Measurements from ENCODE around the gene SLC18A2. TPM values are rescaled to one million over a fixed set of nuclear protein-coding genes. Genes with fewer than 3 reads are reported as not detected.

Gene SLC18A2
- total and polyA plus RNA-seq, 11 donors, result 0.06 to 0.32 (median 0.16) TPM; not detected in 3

- H3K4me3 ChIP-seq, result no peak overlapping the region
- TF ChIP-seq POLR2A (IDR thresholded peaks at IDR 0.05) (no peak), CTCF (IDR thresholded peaks at IDR 0.05) (no peak)
- no peaks in the 10 kb centered on the region for H3K9me3 ChIP-seq
- ATAC-seq (no peak), DNase-seq (no peak)
- intact Hi-C loops (cut with DNase I), result loop anchor here in 4 of 10 donors (2.0 to 10.0 kb wide), 3 partner anchors 92 to 100 kb away; no protein-coding TSS in a partner anchor
- WGBS, 4 donors, result 92 to 97% (median 95%) methylated on average over 2 of the region's 2 CpGs
- no peaks in the 10 kb centered on the region for H3K27me3 ChIP-seq
- no peak overlapping the region for H3K27ac ChIP-seq
- peaks cover 0 to 21% (median 0%) of the 10 kb centered on the region in 9 donors for H3K36me3 ChIP-seq
- H3K4me1 ChIP-seq, result no peaks in the 10 kb centered on the region
Observed at GRCh38 chr10:117316701-117317100, 75.8 kb downstream of the SLC18A2 start.

DNA sequence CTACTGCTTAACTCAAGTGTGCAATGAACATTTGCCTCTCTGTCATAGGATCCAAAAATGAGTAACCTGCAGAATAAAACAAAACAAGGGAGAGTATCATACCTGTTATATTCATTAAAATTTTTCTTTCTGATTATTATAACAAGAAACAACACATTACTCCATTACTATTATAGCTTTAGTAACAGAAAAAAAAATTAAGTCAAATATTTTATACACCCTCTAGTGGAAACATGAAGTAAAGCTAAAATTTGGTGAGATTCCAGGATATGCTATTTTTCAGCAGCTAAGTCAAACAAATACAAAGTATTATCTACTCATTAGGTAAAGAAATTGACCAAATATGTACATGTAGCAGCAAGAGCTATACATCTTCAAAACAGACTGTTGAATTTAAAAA, 78.0 kb downstream of the SLC18A2 start:
- no peaks in the 10 kb centered on the region for H3K27me3 ChIP-seq
- no peak overlapping the region for H3K4me3 ChIP-seq
- ATAC-seq (no peak), DNase-seq (no peak)
- intact Hi-C loops (cut with DNase I), result loop anchor here in 6 of 10 donors (1.0 to 10.0 kb wide), 4 partner anchors 94 to 103 kb away; no protein-coding TSS in a partner anchor
- H3K36me3 ChIP-seq, result peaks cover 0 to 18% (median 0%) of the 10 kb centered on the region in 9 donors
- H3K27ac ChIP-seq, result no peak overlapping the region
- peaks cover 0 to 5% (median 0%) of the 10 kb centered on the region in 12 donors for H3K4me1 ChIP-seq
- TF ChIP-seq POLR2A (IDR thresholded peaks at IDR 0.05), result no peak
- peak in 7 of 12 donors; percentile 11 to 41 (median 35) for TF ChIP-seq CTCF (IDR thresholded peaks at IDR 0.05)
- H3K9me3 ChIP-seq, result no peaks in the 10 kb centered on the region

- Histone ChIP-seq H3K4me1 (peaks cover 0 to 5% (median 0%) of the 10 kb centered on the region in 12 donors), H3K9me3 (no peaks in the 10 kb centered on the region), H3K36me3 (peaks cover 0 to 9% (median 0%) of the 10 kb centered on the region in 9 donors), H3K4me3 (no peak overlapping the region), H3K27me3 (no peaks in the 10 kb centered on the region), H3K27ac (no peak overlapping the region)
- intact Hi-C loops (cut with DNase I), result loop anchor here in 2 of 10 donors (5.0 to 10.0 kb wide), 2 partner anchors 103 to 105 kb away; no protein-coding TSS in a partner anchor
- 75 to 79% (median 76%) methylated on average over 1 of the region's 1 CpG for WGBS, 4 donors
- ATAC-seq (no peak), DNase-seq (no peak)
- TF ChIP-seq POLR2A (IDR thresholded peaks at IDR 0.05) (no peak), CTCF (IDR thresholded peaks at IDR 0.05) (peak in 11 of 12 donors; percentile 17 to 61 (median 46))
Observed at GRCh38 chr10:117320050-117320665, 79.2 kb downstream of the SLC18A2 start.

- Histone ChIP-seq H3K4me1 (peaks cover 0 to 5% (median 0%) of the 10 kb centered on the region in 12 donors), H3K27ac (no peak overlapping the region), H3K4me3 (no peak overlapping the region), H3K9me3 (no peaks in the 10 kb centered on the region), H3K36me3 (peaks cover 0 to 9% (median 0%) of the 10 kb centered on the region in 9 donors), H3K27me3 (no peaks in the 10 kb centered on the region)
- intact Hi-C loops (cut with DNase I), result loop anchor here in 2 of 10 donors (5.0 to 10.0 kb wide), 2 partner anchors 105 to 107 kb away; no protein-coding TSS in a partner anchor
- 61 to 71% (median 66%) methylated on average over 4 of the region's 4 CpGs for WGBS, 4 donors
- TF ChIP-seq CTCF (IDR thresholded peaks at IDR 0.05), result no peak
- TF ChIP-seq POLR2A (IDR thresholded peaks at IDR 0.05), result no peak
- DNase-seq (no peak), ATAC-seq (no peak)
Observed at GRCh38 chr10:117322260-117322659, 81.3 kb downstream of the SLC18A2 start.
